ENCODE data around the gene CLRN2. TPM values are rescaled to one million over a fixed set of nuclear protein-coding genes. Genes with fewer than 3 reads are reported as not detected.

CLRN2 gene
- total and polyA plus RNA-seq, 9 of the 15 experiments (the other 6 are each of a cell fraction or from before 2014, with no cell fraction given) = not detected

DNA sequence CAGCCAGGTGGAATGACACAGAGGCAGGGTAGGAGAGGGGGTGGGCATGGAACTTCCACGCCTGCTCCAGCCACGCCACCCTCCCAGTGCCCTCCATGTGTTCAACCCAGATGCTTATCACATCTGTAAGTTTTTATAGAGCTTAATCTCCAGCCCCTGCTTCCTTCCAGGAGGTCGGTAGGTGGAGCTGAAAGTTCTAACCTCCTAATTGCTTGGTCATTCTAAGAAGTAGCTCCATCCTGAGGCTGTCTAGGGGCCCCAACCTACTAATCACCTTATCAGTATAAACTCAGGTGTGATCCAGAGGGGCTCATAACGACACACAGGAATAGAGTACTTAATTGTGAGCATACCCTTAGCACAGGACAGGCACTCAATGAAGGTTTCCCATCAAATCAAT lies 21.3 kb upstream of the CLRN2 start:
- BruUV-seq (replicated peaks) = no TSS peak
- Histone ChIP-seq H3K36me3 (ENCODE audit: control insufficient read depth, insufficient read depth, low read length) (peaks cover 81% of the 10 kb centered on the region), H3K79me2 (ENCODE audit: control insufficient read depth, insufficient read depth, low read length) (peaks cover 14% of the 10 kb centered on the region; the same call in 2 of the 3 replicates), H3K27me3 (ENCODE audit: control insufficient read depth in 2 of 2, insufficient read depth in 2 of 2, low read length in 2 of 2) (no peaks in the 10 kb centered on the region; a peak in 1 of 5 replicates), H3K9me3 (replicated peaks; ENCODE audit: control insufficient read depth, insufficient read depth, low read depth, low read length) (no peaks in the 10 kb centered on the region), H4K20me1 (replicated peaks; ENCODE audit: control insufficient read depth, insufficient read depth, low read length) (no peaks in the 10 kb centered on the region), H3K9ac (ENCODE audit: insufficient read depth in 1 of 2, low read depth in 2 of 2, low read length in 2 of 2) (no peak overlapping the region), H3K4me3 (no peak overlapping the region), H3K27ac (ENCODE audit: extremely low read depth, low read depth, low read length) (peak overlapping the region; percentile 65; the same call in 2 of the 3 replicates), H3K4me1 (replicated peaks in 1 of 2; ENCODE audit: control insufficient read depth in 2 of 2, insufficient read depth in 2 of 2, low read length in 2 of 2) (peaks cover 8 to 20% of the 10 kb centered on the region in 2 experiments), H2AFZ (ENCODE audit: low read depth, low read length) (no peak overlapping the region), H3K4me2 (ENCODE audit: insufficient read depth, low read length) (peak overlapping the region; percentile 43; the same call in 1 of the 2 replicates), H3K9me1 (ENCODE audit: control insufficient read depth, insufficient read depth, low read length) (no peaks in the 10 kb centered on the region)
- peak; percentile 79 for ATAC-seq
- CTCF ChIA-PET (ENCODE audit: low intra/inter-chr PET ratio) = no interaction called here
- peak; percentile 37 to 53 (median 48) for DNase-seq (ENCODE audit: extremely low read depth in 1 of 4, low spot score in 3 of 4)
- TF ChIP-seq NFE2 (IDR thresholded peaks at IDR 0.05; ENCODE audit: low read depth) (peak; percentile 79), ZNF316 (IDR thresholded peaks at IDR 0.05) (peak; percentile 60), MAFG (tag; conservative IDR thresholded peaks at IDR 0.05) (0 out of 2 replicates have a peak, but pooled peaks have one; percentile 39), C11orf30 (IDR thresholded peaks at IDR 0.05; ENCODE audit: low read depth) (peak; percentile 50), KLF13 (tag; IDR thresholded peaks at IDR 0.05; ENCODE audit: borderline replicate concordance, low read depth) (no peak)
- TF ChIP-seq, protein P1, sequence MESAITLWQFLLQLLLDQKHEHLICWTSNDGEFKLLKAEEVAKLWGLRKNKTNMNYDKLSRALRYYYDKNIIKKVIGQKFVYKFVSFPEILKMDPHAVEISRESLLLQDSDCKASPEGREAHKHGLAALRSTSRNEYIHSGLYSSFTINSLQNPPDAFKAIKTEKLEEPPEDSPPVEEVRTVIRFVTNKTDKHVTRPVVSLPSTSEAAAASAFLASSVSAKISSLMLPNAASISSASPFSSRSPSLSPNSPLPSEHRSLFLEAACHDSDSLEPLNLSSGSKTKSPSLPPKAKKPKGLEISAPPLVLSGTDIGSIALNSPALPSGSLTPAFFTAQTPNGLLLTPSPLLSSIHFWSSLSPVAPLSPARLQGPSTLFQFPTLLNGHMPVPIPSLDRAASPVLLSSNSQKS (CRISPR knock-in tag; IDR thresholded peaks at IDR 0.05) = no peak
- TF ChIP-seq, protein P2, sequence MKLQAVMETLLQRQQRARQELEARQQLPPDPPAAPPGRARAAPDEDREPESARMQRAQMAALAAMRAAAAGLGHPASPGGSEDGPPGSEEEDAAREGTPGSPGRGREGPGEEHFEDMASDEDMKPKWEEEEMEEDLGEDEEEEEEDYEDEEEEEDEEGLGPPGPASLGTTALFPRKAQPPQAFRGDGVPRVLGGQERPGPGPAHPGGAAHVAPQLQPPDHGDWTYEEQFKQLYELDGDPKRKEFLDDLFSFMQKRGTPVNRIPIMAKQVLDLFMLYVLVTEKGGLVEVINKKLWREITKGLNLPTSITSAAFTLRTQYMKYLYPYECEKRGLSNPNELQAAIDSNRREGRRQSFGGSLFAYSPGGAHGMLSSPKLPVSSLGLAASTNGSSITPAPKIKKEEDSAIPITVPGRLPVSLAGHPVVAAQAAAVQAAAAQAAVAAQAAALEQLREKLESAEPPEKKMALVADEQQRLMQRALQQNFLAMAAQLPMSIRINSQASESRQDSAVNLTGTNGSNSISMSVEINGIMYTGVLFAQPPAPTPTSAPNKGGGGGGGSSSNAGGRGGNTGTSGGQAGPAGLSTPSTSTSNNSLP (IDR thresholded peaks at IDR 0.05; ENCODE audit: borderline replicate concordance, low read depth, low read length) = peak; percentile 19; the same call in 1 of the 2 replicates
- TF ChIP-seq, protein P3, sequence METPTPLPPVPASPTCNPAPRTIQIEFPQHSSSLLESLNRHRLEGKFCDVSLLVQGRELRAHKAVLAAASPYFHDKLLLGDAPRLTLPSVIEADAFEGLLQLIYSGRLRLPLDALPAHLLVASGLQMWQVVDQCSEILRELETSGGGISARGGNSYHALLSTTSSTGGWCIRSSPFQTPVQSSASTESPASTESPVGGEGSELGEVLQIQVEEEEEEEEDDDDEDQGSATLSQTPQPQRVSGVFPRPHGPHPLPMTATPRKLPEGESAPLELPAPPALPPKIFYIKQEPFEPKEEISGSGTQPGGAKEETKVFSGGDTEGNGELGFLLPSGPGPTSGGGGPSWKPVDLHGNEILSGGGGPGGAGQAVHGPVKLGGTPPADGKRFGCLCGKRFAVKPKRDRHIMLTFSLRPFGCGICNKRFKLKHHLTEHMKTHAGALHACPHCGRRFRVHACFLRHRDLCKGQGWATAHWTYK (CRISPR knock-in tag; IDR thresholded peaks at IDR 0.05) = no peak
- TF ChIP-seq, protein P4, sequence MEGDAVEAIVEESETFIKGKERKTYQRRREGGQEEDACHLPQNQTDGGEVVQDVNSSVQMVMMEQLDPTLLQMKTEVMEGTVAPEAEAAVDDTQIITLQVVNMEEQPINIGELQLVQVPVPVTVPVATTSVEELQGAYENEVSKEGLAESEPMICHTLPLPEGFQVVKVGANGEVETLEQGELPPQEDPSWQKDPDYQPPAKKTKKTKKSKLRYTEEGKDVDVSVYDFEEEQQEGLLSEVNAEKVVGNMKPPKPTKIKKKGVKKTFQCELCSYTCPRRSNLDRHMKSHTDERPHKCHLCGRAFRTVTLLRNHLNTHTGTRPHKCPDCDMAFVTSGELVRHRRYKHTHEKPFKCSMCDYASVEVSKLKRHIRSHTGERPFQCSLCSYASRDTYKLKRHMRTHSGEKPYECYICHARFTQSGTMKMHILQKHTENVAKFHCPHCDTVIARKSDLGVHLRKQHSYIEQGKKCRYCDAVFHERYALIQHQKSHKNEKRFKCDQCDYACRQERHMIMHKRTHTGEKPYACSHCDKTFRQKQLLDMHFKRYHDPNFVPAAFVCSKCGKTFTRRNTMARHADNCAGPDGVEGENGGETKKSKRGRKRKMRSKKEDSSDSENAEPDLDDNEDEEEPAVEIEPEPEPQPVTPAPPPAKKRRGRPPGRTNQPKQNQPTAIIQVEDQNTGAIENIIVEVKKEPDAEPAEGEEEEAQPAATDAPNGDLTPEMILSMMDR (IDR thresholded peaks at IDR 0.05 in 2 of 3, conservative IDR thresholded peaks at IDR 0.05 in 1 of 3; ENCODE audit: insufficient read depth in 2 of 3, low read depth in 1 of 3, low read length in 3 of 3) = peak in 1 of 3 experiments; percentile 26; a peak in 1 of 6 replicates
- WGBS (ENCODE audit: insufficient coverage, low coverage, missing lambda C conversion rate) = 38% methylated on average over 4 of the region's 4 CpGs
- FAIRE-seq = peak; percentile 71
- in situ Hi-C loops (cut with MboI) = no loop called here
- POLR2A ChIA-PET = interaction anchor here (0.5 to 1.6 kb wide), 3 partner anchors 10 to 272 kb away, joined by 3 to 5 read pairs (median 3); no protein-coding TSS in a partner anchor
- intact Hi-C loops (cut with micrococcal nuclease) = no loop called here

Measured in K562 (cell line).